ENCODE data around the gene SPATS2L.

The SPATS2L gene

GRCh38 chr2:200408428-200409316, 102.2 kb downstream of the SPATS2L start:
- no peak for DNase-seq (ENCODE audit: low spot score)

- no peak for DNase-seq (ENCODE audit: low spot score)
These were observed 105.3 kb downstream of the SPATS2L start for GRCh38 chr2:200411831-200412230.

DNA sequence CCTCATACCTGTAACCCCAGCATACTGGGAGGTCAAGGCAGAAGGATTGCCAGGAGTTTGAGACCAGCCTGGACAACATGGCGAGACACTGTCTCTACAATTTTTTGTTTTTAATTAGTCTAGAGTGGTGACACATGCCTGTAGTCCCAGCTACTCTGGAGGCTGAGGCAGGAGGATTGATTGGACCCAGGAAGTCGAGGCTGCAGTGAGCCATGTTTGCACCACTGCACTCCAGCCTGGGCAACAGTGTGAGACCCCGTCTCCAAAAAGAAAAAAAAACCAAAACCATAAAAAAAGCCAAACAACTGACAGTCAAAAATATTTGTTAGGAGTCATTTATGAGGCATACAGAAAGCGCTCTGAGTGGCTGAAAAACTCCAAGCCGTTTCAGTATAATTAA, 107.9 kb downstream of the SPATS2L start:
- DNase-seq (ENCODE audit: low spot score): no peak

DNA sequence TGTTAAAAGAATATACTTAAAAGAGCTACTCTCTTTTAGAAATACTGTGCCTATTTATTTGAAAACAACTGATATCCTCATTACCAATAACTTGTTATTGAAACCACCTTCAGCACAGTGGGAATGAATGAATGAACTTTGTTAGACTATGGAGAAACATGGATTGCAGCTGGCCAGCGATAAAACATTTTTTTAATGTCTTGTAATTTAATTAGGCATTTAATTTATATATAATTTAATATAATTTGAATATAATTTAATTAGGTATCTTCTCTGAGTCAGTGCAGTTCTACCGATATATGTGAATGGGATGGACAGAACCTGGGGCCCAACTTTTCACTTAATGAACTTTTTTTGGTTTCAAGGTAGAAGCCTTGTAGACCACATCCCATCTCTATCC, 109.0 kb downstream of the SPATS2L start:
- DNase-seq (ENCODE audit: low spot score): no peak

DNA sequence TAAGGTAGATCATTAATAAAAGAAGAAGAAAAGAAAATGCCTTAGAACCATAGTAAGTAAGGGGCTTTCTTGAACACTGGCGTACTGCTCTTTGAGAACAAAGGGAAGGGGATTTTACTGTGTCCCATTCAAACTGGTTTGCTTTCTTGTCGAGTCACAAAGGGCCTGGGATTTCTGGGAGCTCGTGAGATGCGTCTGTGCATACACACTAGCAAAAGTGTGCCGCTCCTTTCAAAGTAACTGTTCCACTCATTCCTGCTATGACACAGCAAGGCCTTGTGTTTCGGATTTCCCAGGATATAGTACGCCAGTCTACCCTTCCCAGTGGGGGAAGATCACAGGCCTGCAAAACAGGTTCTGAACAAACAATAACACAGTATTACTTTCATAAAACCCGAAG, 110.4 kb downstream of the SPATS2L start:
- DNase-seq (ENCODE audit: low spot score): no peak

DNA sequence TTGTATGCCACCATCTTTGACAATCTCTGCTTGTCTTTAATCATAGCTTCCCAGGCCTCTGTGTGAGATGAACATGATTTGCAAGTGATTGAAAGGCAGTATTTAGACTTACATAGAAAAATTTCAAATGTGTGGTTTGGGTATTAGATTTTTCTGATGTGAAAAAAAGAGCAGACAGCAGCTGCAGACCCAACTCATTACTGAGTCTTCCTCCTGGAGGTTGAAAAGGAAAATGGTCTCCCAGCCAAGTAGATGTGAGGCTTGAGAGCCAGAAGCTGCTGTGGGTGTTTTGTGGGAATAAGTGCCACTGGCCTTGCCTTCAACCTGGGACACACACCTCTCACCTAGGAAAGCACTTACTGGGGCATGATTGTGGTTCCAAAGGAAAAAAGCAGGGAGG, 110.9 kb downstream of the SPATS2L start:
- DNase-seq (ENCODE audit: low spot score): no peak

GRCh38 chr2:200418399-200418798, 111.9 kb downstream of the SPATS2L start:
- DNase-seq (ENCODE audit: low spot score): no peak

DNA sequence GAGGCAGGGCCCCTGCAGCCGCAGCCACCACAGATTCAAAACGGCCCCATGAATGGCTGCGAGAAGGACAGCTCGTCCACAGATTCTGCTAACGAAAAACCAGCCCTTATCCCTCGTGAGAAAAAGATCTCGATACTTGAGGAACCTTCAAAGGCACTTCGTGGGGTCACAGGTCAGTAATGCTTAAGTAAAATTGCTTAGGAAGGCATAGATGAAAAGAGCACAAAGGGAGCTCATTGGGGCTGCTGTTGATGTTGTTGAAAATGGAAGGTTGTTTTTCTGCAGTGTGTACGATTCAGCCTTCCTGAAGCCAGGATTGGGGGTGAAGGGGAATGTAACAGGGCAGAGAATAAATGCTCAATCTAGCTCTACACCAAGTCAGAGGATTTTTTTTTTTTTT, 112.8 kb downstream of the SPATS2L start:
- no peak for DNase-seq (ENCODE audit: low spot score)

DNA sequence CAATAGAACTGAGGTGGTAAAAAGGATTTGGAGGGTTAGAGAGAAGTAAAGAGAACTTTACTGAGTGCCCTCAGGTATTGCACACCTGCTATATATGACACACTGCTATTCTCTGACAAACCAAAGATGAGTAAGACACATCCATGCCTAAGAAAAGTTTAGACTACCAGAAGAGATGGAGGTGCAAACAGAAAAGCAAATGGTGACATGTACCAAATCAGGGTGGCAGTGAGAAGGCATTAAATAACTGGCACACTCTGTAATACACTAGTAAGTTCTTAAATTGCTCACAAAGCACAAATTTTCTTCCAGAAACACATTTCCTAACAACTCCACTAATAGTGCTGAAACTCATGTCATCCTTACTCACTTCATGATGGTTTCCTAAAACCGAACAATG, 114.8 kb downstream of the SPATS2L start:
- DNase-seq (ENCODE audit: low spot score): no peak

GRCh38 chr2:200422071-200422470, 115.6 kb downstream of the SPATS2L start:
- DNase-seq (ENCODE audit: low spot score): no peak

DNA sequence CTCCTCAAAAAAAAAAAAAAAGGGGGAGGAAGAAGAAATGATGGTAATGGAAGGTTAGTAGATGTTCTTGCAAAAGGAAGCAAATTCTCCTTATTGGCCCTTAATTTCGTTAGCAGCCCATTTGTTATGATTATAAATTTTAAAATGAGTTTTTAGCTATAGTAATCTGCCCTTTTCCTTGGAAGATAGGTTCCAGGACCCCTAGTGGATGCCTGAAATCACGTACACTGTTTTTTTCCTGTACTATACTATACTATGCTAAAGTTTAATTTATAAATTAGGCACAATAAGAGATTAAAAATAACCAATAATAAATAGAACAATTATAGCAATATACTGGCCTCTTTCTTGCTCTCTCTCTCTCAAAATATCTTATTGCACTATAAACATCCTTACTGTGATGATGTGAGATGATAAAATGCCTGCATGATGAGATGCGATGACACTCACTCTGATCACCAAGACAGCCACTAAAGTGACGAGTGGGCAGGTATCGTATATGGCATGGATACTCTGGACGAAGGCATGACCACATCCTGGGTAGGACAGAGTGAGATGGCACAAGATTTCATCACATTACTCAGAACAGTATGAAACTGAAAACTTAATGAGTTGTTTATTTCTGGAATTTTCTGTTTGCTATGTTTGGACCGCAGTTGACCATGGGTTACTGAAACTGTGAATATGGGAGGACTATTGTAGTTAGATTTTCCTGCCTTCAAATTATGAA, 116.2 kb downstream of the SPATS2L start:
- DNase-seq (ENCODE audit: low spot score): no peak

DNA sequence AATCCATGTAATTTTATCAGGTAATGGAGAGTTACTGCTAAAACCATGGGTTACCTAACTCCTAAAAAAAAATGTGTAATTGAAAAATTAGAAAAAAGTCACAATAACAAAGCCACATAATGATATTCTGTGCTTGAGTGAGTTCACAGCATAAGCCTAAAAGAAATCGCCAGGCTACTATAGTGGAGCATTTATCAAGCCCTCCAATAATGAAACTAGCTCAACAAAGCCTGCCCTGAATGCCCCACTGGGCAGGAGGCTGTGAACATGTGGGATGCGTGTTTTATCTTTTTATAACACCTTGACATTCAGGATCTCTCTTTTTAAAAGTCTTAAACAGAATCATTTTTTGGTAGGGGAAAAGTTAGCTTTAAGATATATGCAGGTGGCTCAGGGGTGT, 117.0 kb downstream of the SPATS2L start:
- DNase-seq (ENCODE audit: low spot score): no peak

GRCh38 chr2:200425026-200425821, 118.7 kb downstream of the SPATS2L start:
- DNase-seq (ENCODE audit: low spot score): no peak

- DNase-seq (ENCODE audit: low spot score): no peak
These were observed 120.3 kb downstream of the SPATS2L start for GRCh38 chr2:200426754-200427153.

GRCh38 chr2:200428961-200429665, 122.6 kb downstream of the SPATS2L start:
- no peak for DNase-seq (ENCODE audit: low spot score)

- DNase-seq (ENCODE audit: low spot score): no peak
These were observed 123.5 kb downstream of the SPATS2L start for GRCh38 chr2:200430017-200430416.

DNA sequence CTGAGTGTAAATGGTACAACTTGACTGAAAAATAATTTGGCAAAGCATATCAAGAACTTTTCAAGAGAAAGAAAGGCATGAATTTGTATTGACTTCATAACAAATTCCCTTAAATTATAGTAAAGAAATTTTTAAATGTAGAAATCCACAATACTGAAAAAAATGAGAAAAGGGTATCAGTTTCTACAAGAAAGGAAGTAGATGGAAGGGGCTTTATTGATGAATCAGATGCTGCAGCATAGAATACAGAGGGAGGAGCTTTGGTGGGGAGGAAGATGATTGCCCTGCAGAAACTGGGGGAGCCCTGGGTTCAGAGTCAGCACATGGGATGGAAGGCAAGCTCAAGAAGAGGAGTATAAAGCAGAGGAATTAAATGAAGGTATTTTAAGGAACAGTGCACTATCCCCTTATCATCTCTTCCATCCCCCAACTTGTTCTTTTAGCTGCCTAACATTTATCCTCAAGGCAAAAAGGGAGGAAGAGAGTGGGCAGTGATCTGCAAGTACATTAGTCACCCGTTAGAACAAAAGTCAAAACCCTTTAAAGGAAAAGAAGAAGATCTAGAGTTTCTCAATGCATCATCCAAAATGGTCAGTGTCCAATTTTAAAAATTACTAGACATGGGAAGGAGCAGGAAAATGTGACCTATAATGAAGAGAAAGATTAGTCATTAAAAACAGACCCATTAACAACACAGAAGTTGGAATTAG, 125.7 kb downstream of the SPATS2L start:
- DNase-seq (ENCODE audit: low spot score): no peak

DNA sequence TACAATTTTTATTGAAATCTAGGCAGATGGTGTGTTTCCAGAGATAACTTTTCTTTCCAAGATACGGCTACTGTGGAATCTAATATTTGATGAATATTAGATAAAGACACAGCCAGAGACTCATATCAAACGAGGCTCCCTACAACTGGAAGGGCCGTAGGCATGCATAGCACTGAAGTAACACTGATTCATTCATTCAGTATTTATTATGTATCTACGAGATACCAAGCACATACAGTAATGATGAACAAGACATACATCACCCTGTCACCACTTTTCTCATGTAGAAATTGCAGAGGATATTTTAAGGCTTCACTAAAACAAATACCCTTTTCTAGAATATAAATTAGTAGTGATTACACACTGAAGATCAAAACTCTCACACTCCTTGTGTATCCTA, 128.9 kb downstream of the SPATS2L start:
- no peak for DNase-seq (ENCODE audit: low spot score)

- DNase-seq (ENCODE audit: low spot score): no peak
These were observed 131.8 kb downstream of the SPATS2L start for GRCh38 chr2:200438251-200438650.

GRCh38 chr2:200438846-200439245, 132.4 kb downstream of the SPATS2L start:
- no peak for DNase-seq (ENCODE audit: low spot score)

GRCh38 chr2:200439981-200440380, 133.5 kb downstream of the SPATS2L start:
- no peak for DNase-seq (ENCODE audit: low spot score)

All from left forelimb (tissue), 1 donor.